Superior temporal gyrus (tissue), 1 donor: ENCODE results near the gene ZNF134.

Source experiments
- DNase-seq: peaks from one replicate; pipeline ENCODE4 v3.0.0-alpha.2; 2016; ENCODE audit errors: extremely low spot score

The ZNF134 gene

GRCh38 chr19:57613941-57614743 is at the start of gene ZNF134:
Gene ZNF134 (plus strand): TSS chr19:57614242. CDS start chr19:57619469, 5,227 bp downstream.
- peak; percentile 93 for DNase-seq

GRCh38 chr19:57566396-57567265 is 47.4 kb upstream of the ZNF134 start:
- DNase-seq: no peak

GRCh38 chr19:57570707-57571106 is 43.3 kb upstream of the ZNF134 start:
- no peak for DNase-seq

GRCh38 chr19:57572415-57572947 is 41.6 kb upstream of the ZNF134 start:
- DNase-seq: no peak

GRCh38 chr19:57576661-57577060 is 37.4 kb upstream of the ZNF134 start:
- DNase-seq: no peak

GRCh38 chr19:57578487-57579205 is 35.4 kb upstream of the ZNF134 start, which contains the start of gene ZNF416:
Gene ZNF416 (minus strand): TSS chr19:57578911. CDS start chr19:57578704, 207 bp downstream.
- DNase-seq: peak; percentile 100

- DNase-seq: no peak
Measured at GRCh38 chr19:57583104-57583520, 30.9 kb upstream of the ZNF134 start.

GRCh38 chr19:57583521-57584416 is 30.3 kb upstream of the ZNF134 start, which contains the start of gene ZIK1:
Gene ZIK1 (plus strand): TSS chr19:57584145. CDS start chr19:57584357, 212 bp downstream.
- peak; percentile 98 for DNase-seq

- DNase-seq: no peak
Measured at GRCh38 chr19:57587529-57587928, 26.5 kb upstream of the ZNF134 start.

- DNase-seq: no peak
Measured at GRCh38 chr19:57599377-57599760, 14.7 kb upstream of the ZNF134 start.

GRCh38 chr19:57599761-57600383 is 14.2 kb upstream of the ZNF134 start, which contains the start of gene ZNF530:
Gene ZNF530 (plus strand): TSS chr19:57599885. CDS start chr19:57604346, 4,461 bp downstream.
- DNase-seq: peak; percentile 97

- no peak for DNase-seq
Measured at GRCh38 chr19:57606931-57607330, 7.1 kb upstream of the ZNF134 start.

GRCh38 chr19:57611113-57611512 is 2.9 kb upstream of the ZNF134 start:
- no peak for DNase-seq

- no peak for DNase-seq
Measured at GRCh38 chr19:57615346-57615745, 1.3 kb downstream of the ZNF134 start.

GRCh38 chr19:57620673-57621348 is 6.8 kb downstream of the ZNF134 start:
- DNase-seq: no peak

- DNase-seq: no peak
Measured at GRCh38 chr19:57623091-57623490, 9.0 kb downstream of the ZNF134 start.

GRCh38 chr19:57632987-57633831 is 19.2 kb downstream of the ZNF134 start, which contains the start of gene ZNF211:
Gene ZNF211 (plus strand): TSS chr19:57633168. CDS start chr19:57633347, 179 bp downstream.
- DNase-seq: peak; percentile 99

GRCh38 chr19:57633832-57634131 is 19.7 kb downstream of the ZNF134 start:
- no peak for DNase-seq
